IMR-90 (cell line): ENCODE measurements around the gene RASIP1. TPM values are rescaled to one million over a fixed set of nuclear protein-coding genes. Genes with fewer than 3 reads are reported as not detected.

Source experiments
- ATAC-seq: fragments of 200-7000 bp; cut with Tn5 transposase; 2 replicates; pipeline ENCODE4 v1.9.1; 2020; ENCODE audit warnings: low read depth, mild to moderate bottlenecking, moderate library complexity
- BruUV-seq: library from RNA; stranded (reverse); fragments of 400-500 nt; replicated peaks from 2 replicates; lab custom pipeline; 2021; lab: Mats Ljungman, UMichigan
- CTCF ChIA-PET: fragments of 300-600 bp; formaldehyde crosslinking; extraction: SDS; loops from one replicate; lab custom pipeline; 2021; ENCODE audit warnings: antibody characterized with exemption; lab: Yijun Ruan, JAX
- POLR2A ChIA-PET: fragments of 300-600 bp; sonication (Branson Sonifier 250); formaldehyde crosslinking; loops from one replicate; lab custom pipeline; 2022; ENCODE audit warnings: antibody characterized with exemption; ENCODE audit not compliant: unreplicated experiment; lab: Charles Lee
- DNase-seq: peaks from one replicate; pipeline ENCODE4 v3.0.0; 2013
- H2AFZ ChIP-seq: replicated peaks from 2 replicates; pipeline ENCODE3; 2013; ENCODE audit warnings: low read length, mild to moderate bottlenecking; ENCODE audit not compliant: poor library complexity
- H2AK5ac ChIP-seq: 2 replicates; pipeline ENCODE4 v1.6.1; 2013; ENCODE audit warnings: low read depth, low read length, inconsistent platforms
- H2AK9ac ChIP-seq: replicated peaks from 2 replicates; pipeline ENCODE3; 2013; ENCODE audit warnings: mild to moderate bottlenecking, low read depth, low read length, moderate library complexity; ENCODE audit not compliant: poor library complexity
- H2BK120ac ChIP-seq: 2 replicates; pipeline ENCODE4 v1.6.1; 2013; ENCODE audit warnings: low read depth, low read length, inconsistent platforms
- H2BK15ac ChIP-seq: 3 replicates; pipeline ENCODE4 v1.6.1; 2013; ENCODE audit warnings: low read depth, low read length, inconsistent platforms
- H2BK20ac ChIP-seq: 2 replicates; pipeline ENCODE4 v1.6.1; 2013; ENCODE audit warnings: low read depth, mild to moderate bottlenecking, inconsistent platforms, low read length, moderate library complexity
- H2BK5ac ChIP-seq: 2 replicates; pipeline ENCODE4 v1.6.1; 2013; ENCODE audit warnings: mild to moderate bottlenecking, low read depth, low read length, inconsistent platforms; ENCODE audit not compliant: poor library complexity, severe bottlenecking
- H3K14ac ChIP-seq: replicated peaks from 2 replicates; pipeline ENCODE4 v1.6.1; 2013; ENCODE audit warnings: low read depth, low read length, inconsistent platforms
- H3K18ac ChIP-seq: 2 replicates; pipeline ENCODE4 v1.6.1; 2013; ENCODE audit warnings: low read depth, low read length, control low read depth
- H3K23ac ChIP-seq: 2 replicates; pipeline ENCODE4 v1.6.1; 2013; ENCODE audit warnings: low read depth, low read length, inconsistent platforms
- H3K27ac ChIP-seq: 2 replicates; pipeline ENCODE4 v1.5.1; 2013; ENCODE audit warnings: mild to moderate bottlenecking, control low read depth, low read length; ENCODE audit not compliant: insufficient read depth
- H3K27me3 ChIP-seq: 2 replicates; pipeline ENCODE4 v1.6.1; 2013; ENCODE audit warnings: low read length; ENCODE audit not compliant: control insufficient read depth, insufficient read depth
- H3K36me3 ChIP-seq: 2 replicates; pipeline ENCODE4 v1.6.1; 2013; ENCODE audit warnings: low read length, mixed read lengths; ENCODE audit not compliant: control insufficient read depth, insufficient read depth
- H3K4ac ChIP-seq: 2 replicates; pipeline ENCODE4 v1.6.1; 2013; ENCODE audit warnings: low read depth, low read length, inconsistent platforms
- H3K4me1 ChIP-seq: 2 replicates; pipeline ENCODE4 v1.6.1; 2013; ENCODE audit warnings: low read length, mixed read lengths; ENCODE audit not compliant: control insufficient read depth, insufficient read depth
- H3K4me2 ChIP-seq: 2 replicates; pipeline ENCODE4 v1.6.1; 2013; ENCODE audit warnings: low read depth, mild to moderate bottlenecking, control low read depth, low read length, moderate library complexity
- H3K4me3 ChIP-seq: 2 replicates; pipeline ENCODE4 v1.5.1; 2013; ENCODE audit warnings: low read depth, mild to moderate bottlenecking, control low read depth, low read length, moderate library complexity; ENCODE audit not compliant: insufficient read depth
- H3K56ac ChIP-seq: 2 replicates; pipeline ENCODE4 v1.6.1; 2013; ENCODE audit warnings: low read length, inconsistent platforms; ENCODE audit not compliant: insufficient read depth; ENCODE audit errors: extremely low read depth
- H3K79me1 ChIP-seq, 2 experiments: 2 replicates each; pipeline ENCODE4 v1.6.1; 2013; ENCODE audit warnings: low read length in 2 of 2, inconsistent platforms in 1 of 2, low read depth in 1 of 2
- H3K9ac ChIP-seq: 2 replicates; pipeline ENCODE4 v1.6.1; 2013; ENCODE audit warnings: low read depth, low read length, control low read depth
- H3K9me1 ChIP-seq: 2 replicates; pipeline ENCODE4 v1.6.1; 2013; ENCODE audit warnings: low read length, inconsistent platforms; ENCODE audit not compliant: insufficient read depth
- H3K9me3 ChIP-seq: 2 replicates; pipeline ENCODE4 v1.6.1; 2013; ENCODE audit warnings: low read length; ENCODE audit not compliant: control insufficient read depth, insufficient read depth
- H4K20me1 ChIP-seq: 2 replicates; pipeline ENCODE4 v1.6.1; 2013; ENCODE audit warnings: low read length, inconsistent platforms; ENCODE audit not compliant: insufficient read depth
- H4K5ac ChIP-seq: 2 replicates; pipeline ENCODE4 v1.6.1; 2013; ENCODE audit warnings: mild to moderate bottlenecking, low read depth, low read length, control low read depth
- H4K8ac ChIP-seq, 2 experiments: 2 replicates each; pipeline ENCODE4 v1.6.1; 2013; ENCODE audit warnings: low read depth in 2 of 2, low read length in 2 of 2, control low read depth in 1 of 2, inconsistent platforms in 1 of 2
- H4K91ac ChIP-seq: 2 replicates; pipeline ENCODE4 v1.6.1; 2013; ENCODE audit warnings: low read depth, low read length, inconsistent platforms; ENCODE audit not compliant: insufficient read depth
- BHLHE40 ChIP-seq: fragments of 150-350 bp; IDR thresholded peaks from 2 replicates; pipeline ENCODE4 v1.6.1; 2016; ENCODE audit warnings: mild to moderate bottlenecking, low read depth, low read length
- CHD1 ChIP-seq: IDR thresholded peaks from 2 replicates; pipeline ENCODE4 v1.6.1; 2012; ENCODE audit warnings: low read depth, low read length, improper control_type of control experiment
- CTCF ChIP-seq: conservative IDR thresholded peaks from 2 replicates; pipeline ENCODE4 v1.5.1; 2012; ENCODE audit warnings: mild to moderate bottlenecking, low read depth, low read length, improper control_type of control experiment
- ELK1 ChIP-seq: fragments of 150-350 bp; IDR thresholded peaks from 2 replicates; pipeline ENCODE4 v1.6.1; 2016; ENCODE audit warnings: low read depth, mild to moderate bottlenecking, low read length, moderate library complexity, borderline replicate concordance
- FOS ChIP-seq: fragments of 150-350 bp; IDR thresholded peaks from 2 replicates; pipeline ENCODE4 v1.6.1; 2016; ENCODE audit warnings: low read depth, low read length
- MAFK ChIP-seq: IDR thresholded peaks from 2 replicates; pipeline ENCODE4 v1.6.1; 2012; ENCODE audit warnings: low read depth, low read length, improper control_type of control experiment
- MAZ ChIP-seq: IDR thresholded peaks from 2 replicates; pipeline ENCODE4 v1.6.1; 2012; ENCODE audit warnings: low read depth, mild to moderate bottlenecking, low read length, improper control_type of control experiment, moderate library complexity, borderline replicate concordance
- MXI1 ChIP-seq: IDR thresholded peaks from 2 replicates; pipeline ENCODE4 v1.6.1; 2012; ENCODE audit warnings: low read depth, mild to moderate bottlenecking, low read length, moderate library complexity, borderline replicate concordance
- NFE2L2 ChIP-seq: fragments of 150-350 bp; IDR thresholded peaks from 2 replicates; pipeline ENCODE4 v1.6.1; 2016; ENCODE audit warnings: low read depth, mild to moderate bottlenecking, low read length
- POLR2A ChIP-seq: IDR thresholded peaks from 2 replicates; pipeline ENCODE4 v1.6.1; 2012; ENCODE audit warnings: mild to moderate bottlenecking, low read depth, low read length
- RAD21 ChIP-seq: IDR thresholded peaks from 2 replicates; pipeline ENCODE4 v1.6.1; 2012; ENCODE audit warnings: low read length, improper control_type of control experiment
- RFX5 ChIP-seq: IDR thresholded peaks from 2 replicates; pipeline ENCODE4 v1.8.0; 2012; ENCODE audit warnings: low read depth, mild to moderate bottlenecking, low read length, moderate library complexity
- SMC3 ChIP-seq: fragments of 150-350 bp; IDR thresholded peaks from 2 replicates; pipeline ENCODE4 v1.6.1; 2016; ENCODE audit warnings: low read depth, mild to moderate bottlenecking, antibody characterized with exemption, low read length, moderate library complexity
- USF2 ChIP-seq: fragments of 150-350 bp; IDR thresholded peaks from 2 replicates; pipeline ENCODE4 v1.6.1; 2017; ENCODE audit warnings: mild to moderate bottlenecking, antibody characterized with exemption, low read length, low read depth
- WGBS, 2 experiments: methylation state at CpG; one replicate each; pipeline versions ENCODE4 v1.1.5 to v1.1.7; 2013; ENCODE audit warnings: missing lambda C conversion rate in 2 of 2; ENCODE audit not compliant: insufficient read length in 1 of 2; ENCODE audit errors: extremely low coverage in 2 of 2; 5-methylcytosine and 5-hydroxymethylcytosine counted together
- dilution Hi-C: fragments of 300-500 bp; cut with HindIII; formaldehyde crosslinking; loops from one replicate; pipeline ENCODE4 v1.14.3; 2018; ENCODE audit warnings: low sequenced_read_pairs; ENCODE audit not compliant: unreplicated experiment
- in situ Hi-C: fragments of 300-500 bp; cut with MboI; formaldehyde crosslinking; loops from 3 replicates; pipeline ENCODE4 v1.14.3; 2019; ENCODE audit warnings: low sequenced_read_pairs, inconsistent platforms, mixed read lengths
- intact Hi-C: fragments of 100-400 bp; cut with micrococcal nuclease; formaldehyde crosslinking; loops from 2 replicates; pipeline ENCODE4 v1.10.0; 2022
- polyA plus RNA-seq, 3 experiments: library from polyadenylated mRNA; depleted of rRNA; stranded (reverse); fragments of >200 nt; gene quantifications; 2 replicates each; pipeline ENCODE4 v1.2.3, GENCODE V29; 2012; ENCODE audit warnings: low replicate concordance in 1 of 3
- total RNA-seq: library from RNA; depleted of rRNA; stranded (reverse); fragments of >200 nt; gene quantifications from 2 replicates; pipeline ENCODE4 v1.2.3, GENCODE V29; 2012

Gene RASIP1
- total and polyA plus RNA-seq, 2 of the 4 experiments (the other 2 are of a cell fraction), result 0.18 to 0.51 TPM

GRCh38 chr19:48738557-48739403 is 1.6 kb downstream of the RASIP1 start:
- Histone ChIP-seq H3K14ac (0 out of 2 replicates have a peak overlapping the region, but pooled peaks have one; percentile 21), H3K23ac (no peak overlapping the region), H2AK5ac (no peak overlapping the region), H2AK9ac (peak overlapping the region; percentile 82), H3K4me1 (peaks cover 5% of the 10 kb centered on the region), H3K9ac (no peak overlapping the region; the same call in 1 of the 2 replicates), H3K4ac (peak overlapping the region; percentile 50), H3K27me3 (peaks cover 26% of the 10 kb centered on the region), H2BK15ac (no peak overlapping the region), H4K8ac (peak overlapping the region in 1 of 2 experiments; percentile 82; a peak in 1 of 4 replicates), H3K56ac (no peak overlapping the region), H3K4me2 (peak overlapping the region; percentile 95), H4K20me1 (no peaks in the 10 kb centered on the region), H3K9me3 (peaks cover 3% of the 10 kb centered on the region), H3K4me3 (peak overlapping the region; percentile 57), H3K27ac (no peak overlapping the region; the same call in 1 of the 2 replicates), H3K9me1 (peaks cover 3% of the 10 kb centered on the region), H4K91ac (no peak overlapping the region), H3K36me3 (no peaks in the 10 kb centered on the region), H3K79me1 (no peaks in the 10 kb centered on the region), H4K5ac (no peak overlapping the region), H3K18ac (no peak overlapping the region), H2BK5ac (no peak overlapping the region), H2AFZ (peak overlapping the region; percentile 90), H2BK120ac (no peak overlapping the region), H2BK20ac (no peak overlapping the region)
- in situ Hi-C loops, result no loop called here
- no TSS peak for BruUV-seq
- intact Hi-C loops, result no loop called here
- WGBS, 2 experiments, result 3% methylated on average over 40 of the region's 96 CpGs; no CpG with 5 or more reads in 1 of the 2 experiments
- DNase-seq (peak; percentile 65), ATAC-seq (peak; percentile 96)
- ChIA-PET POLR2A (no interaction called here), CTCF (interaction anchor here (0.5 kb wide), 1 partner anchor 89 kb away, joined by 3 read pairs; no protein-coding TSS in a partner anchor)
- dilution Hi-C loops, result no loop called here
- TF ChIP-seq BHLHE40, result no peak
- TF ChIP-seq MXI1, result no peak
- TF ChIP-seq POLR2A, result no peak
- no peak for TF ChIP-seq MAZ
- no peak for TF ChIP-seq NFE2L2
- TF ChIP-seq RAD21, result peak; percentile 44
- no peak for TF ChIP-seq ELK1
- no peak for TF ChIP-seq MAFK
- TF ChIP-seq USF2, result no peak
- peak; percentile 55 for TF ChIP-seq SMC3
- TF ChIP-seq RFX5, result no peak
- TF ChIP-seq CHD1, result no peak
- peak; percentile 44 for TF ChIP-seq CTCF
- no peak for TF ChIP-seq FOS
